ENCODE data around the gene RLN1.
"Not testable (repeated sequence)": the region's sequence is repeated elsewhere in the genome, so short reads cannot be mapped to it uniquely, and the experiment has no call there.

Gene RLN1

GRCh38 chr9:5338992-5339981 lies at the start of gene RLN1:
Gene RLN1 (minus strand): TSS chr9:5339876. CDS start chr9:5339746, 130 bp downstream.
- not testable (repeated sequence) for DNase-seq (ENCODE audit: low spot score)
- peak; percentile 81 for FAIRE-seq

GRCh38 chr9:5389109-5389732 lies 49.5 kb upstream of the RLN1 start:
- peak; percentile 75 for DNase-seq (ENCODE audit: low spot score)
- peak; percentile 89 for FAIRE-seq

- DNase-seq (ENCODE audit: low spot score) (peak; percentile 30), FAIRE-seq (no peak)
Measured at GRCh38 chr9:5388026-5388819, 48.5 kb upstream of the RLN1 start.

GRCh38 chr9:5384436-5384835 lies 44.8 kb upstream of the RLN1 start:
- DNase-seq (ENCODE audit: low spot score), result no peak
- no peak for FAIRE-seq

- FAIRE-seq (no peak), DNase-seq (ENCODE audit: low spot score) (no peak)
Measured at GRCh38 chr9:5382479-5382878, 42.8 kb upstream of the RLN1 start.

- FAIRE-seq, result no peak
- DNase-seq (ENCODE audit: low spot score), result no peak
Measured at GRCh38 chr9:5375790-5376477, 36.3 kb upstream of the RLN1 start.

- FAIRE-seq (no peak), DNase-seq (ENCODE audit: low spot score) (no peak)
Measured at GRCh38 chr9:5375091-5375490, 35.4 kb upstream of the RLN1 start.

GRCh38 chr9:5364294-5365024 lies 24.8 kb upstream of the RLN1 start:
- FAIRE-seq (no peak), DNase-seq (ENCODE audit: low spot score) (no peak)

GRCh38 chr9:5361326-5362010 lies 21.8 kb upstream of the RLN1 start:
- FAIRE-seq, result no peak
- no peak for DNase-seq (ENCODE audit: low spot score)

GRCh38 chr9:5360341-5360740 lies 20.7 kb upstream of the RLN1 start:
- DNase-seq (ENCODE audit: low spot score) (no peak), FAIRE-seq (no peak)

GRCh38 chr9:5357431-5358105 lies 17.9 kb upstream of the RLN1 start:
- DNase-seq (ENCODE audit: low spot score) (no peak), FAIRE-seq (no peak)

GRCh38 chr9:5355817-5356216 lies 16.1 kb upstream of the RLN1 start:
- FAIRE-seq (no peak), DNase-seq (ENCODE audit: low spot score) (no peak)

GRCh38 chr9:5355226-5355625 lies 15.6 kb upstream of the RLN1 start:
- no peak for DNase-seq (ENCODE audit: low spot score)
- FAIRE-seq, result no peak

GRCh38 chr9:5354184-5354583 lies 14.5 kb upstream of the RLN1 start:
- no peak for DNase-seq (ENCODE audit: low spot score)
- no peak for FAIRE-seq

- FAIRE-seq (no peak), DNase-seq (ENCODE audit: low spot score) (no peak)
Measured at GRCh38 chr9:5352637-5353248, 13.1 kb upstream of the RLN1 start.

GRCh38 chr9:5336688-5337087 lies 3.0 kb downstream of the RLN1 start:
- DNase-seq (ENCODE audit: low spot score) (no peak), FAIRE-seq (no peak)

- not testable (repeated sequence) for DNase-seq (ENCODE audit: low spot score); FAIRE-seq
Measured at GRCh38 chr9:5331276-5331675, 8.4 kb downstream of the RLN1 start.

GRCh38 chr9:5326893-5327548 lies 12.7 kb downstream of the RLN1 start:
- FAIRE-seq (no peak), DNase-seq (ENCODE audit: low spot score) (no peak)

All from RCC 7860 (cell line).